Right lobe of liver (tissue), 4 donors: Measurements from ENCODE around the gene GALNT2.

Source experiments
- CTCF ChIP-seq, 4 donors: fragments of 200-600 bp in 3 of 4; fragments of 450-650 bp in 1 of 4; IDR thresholded peaks; one replicate each; pipeline versions ENCODE4 v1.5.1 to v1.8.0; 2016 to 2022; ENCODE audit warnings: antibody characterized with exemption in 4 of 4, mild to moderate bottlenecking in 2 of 4
- POLR2A ChIP-seq: fragments of 450-650 bp; IDR thresholded peaks from one replicate; pipeline ENCODE4 v1.6.1; 2017; ENCODE audit warnings: antibody characterized with exemption, mild to moderate bottlenecking
- donor health status: DM: no; HTN: no; CAD: no.
- donor health status: DM: no; HTN: no; CAD: no.
- donor health status: DM: no; HTN: yes; CAD: no.

- TF ChIP-seq CTCF (IDR thresholded peaks at IDR 0.05) (no peak), POLR2A (no peak)
Measured at GRCh38 chr1:230210326-230210980, 143.4 kb downstream of the GALNT2 start.
